ENCODE results near the gene ASIC4.

Gene ASIC4

DNA sequence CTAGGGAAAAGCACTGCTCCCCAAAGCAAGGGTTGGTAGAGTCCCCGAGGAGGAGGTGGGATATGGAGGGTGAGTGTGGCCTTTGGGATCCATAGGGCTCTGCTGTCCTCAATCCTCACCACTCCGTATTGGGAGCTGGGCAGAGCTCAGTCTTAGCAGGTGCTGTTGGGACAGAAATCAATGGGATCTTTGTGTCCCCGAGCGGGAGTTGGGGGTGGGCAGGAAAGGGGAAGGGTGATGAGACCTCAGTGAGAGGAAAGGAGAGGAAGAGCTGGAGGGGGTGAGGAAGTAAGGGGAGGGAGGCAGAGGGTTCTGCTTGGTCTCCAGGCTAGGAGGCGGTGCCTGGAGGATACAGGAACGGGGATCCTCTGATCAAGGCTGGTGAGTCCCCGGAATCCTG is 2.6 kb downstream of the ASIC4 start:
- DNase-seq, result no peak

DNA sequence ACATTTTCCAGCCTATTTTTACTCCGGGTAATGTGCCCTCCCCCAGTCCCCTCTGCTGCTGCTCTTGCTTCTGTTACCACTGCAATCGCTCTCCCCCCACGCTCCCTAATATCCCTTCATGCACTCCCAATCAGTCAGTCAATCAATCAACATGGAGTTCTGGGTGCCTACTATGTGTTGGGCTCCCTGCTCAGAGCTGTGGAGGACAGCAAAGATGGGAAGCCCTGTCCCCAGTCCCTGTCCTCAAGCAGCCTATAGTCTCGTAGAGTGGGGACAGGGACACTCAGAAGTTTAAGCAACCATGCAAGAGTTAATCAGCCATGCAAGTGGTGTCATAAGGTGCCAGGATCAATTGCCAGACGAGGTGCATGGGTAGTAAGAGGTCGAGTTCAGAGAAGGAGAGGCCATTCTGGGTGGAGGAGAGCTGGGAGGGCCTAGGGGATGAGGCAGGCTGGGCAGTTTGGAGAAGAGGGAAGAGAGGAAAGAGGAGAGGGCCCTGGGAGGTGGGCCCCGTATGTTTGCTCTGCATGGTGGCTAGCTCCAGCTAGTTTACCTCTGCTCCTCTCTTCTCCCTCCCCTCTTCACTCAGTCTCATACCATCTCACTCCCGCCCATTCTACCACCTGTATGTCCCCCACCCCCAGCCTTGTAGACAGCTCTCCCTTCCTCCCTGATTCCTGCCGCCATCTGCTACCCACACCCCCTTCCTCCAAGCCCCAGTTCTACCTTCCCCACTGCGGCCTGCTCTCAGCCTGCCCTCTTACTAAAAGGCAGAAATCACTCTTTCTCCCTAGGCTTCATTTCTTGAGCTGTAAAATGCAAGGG is 3.9 kb downstream of the ASIC4 start:
- no peak for DNase-seq

DNA sequence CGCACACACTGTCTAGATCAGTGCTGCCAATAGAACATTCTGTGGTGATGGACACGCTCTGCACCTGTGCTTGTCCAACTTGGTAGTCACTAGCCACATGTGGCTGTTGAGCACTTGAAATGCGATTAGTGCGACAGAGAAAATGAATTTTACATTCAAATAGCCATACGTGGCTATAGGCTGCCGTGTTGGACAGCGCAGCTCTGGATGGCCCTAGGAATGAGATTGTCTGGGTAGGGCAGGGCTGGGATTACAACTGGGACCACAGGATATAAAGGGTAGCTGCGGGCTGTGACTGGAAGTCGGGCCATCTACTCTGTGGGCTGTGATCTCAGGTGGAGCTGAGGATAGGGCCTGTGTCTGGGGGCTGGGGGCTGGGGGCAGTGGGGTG is 5.2 kb downstream of the ASIC4 start:
- DNase-seq, result no peak

DNA sequence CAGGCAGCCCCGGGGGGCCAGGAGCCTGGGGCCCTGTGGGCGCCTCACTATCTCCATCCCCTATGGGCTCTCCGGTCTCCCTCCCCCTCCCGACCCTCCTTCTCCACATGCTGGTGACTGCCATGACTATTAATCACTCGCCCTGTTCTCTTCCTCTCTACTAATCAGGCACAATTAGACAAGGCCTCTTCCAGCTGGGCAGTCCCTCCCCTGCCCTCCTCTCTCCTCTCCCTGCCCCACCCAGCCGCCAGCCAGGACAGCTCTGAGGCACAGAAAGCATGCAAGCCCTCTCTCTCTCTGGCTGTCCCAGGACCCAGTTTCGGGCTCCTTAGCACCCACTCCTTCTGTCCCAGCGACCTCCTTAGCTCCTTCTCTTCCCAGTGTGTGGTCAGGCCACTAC is 5.8 kb downstream of the ASIC4 start:
- DNase-seq, result no peak

DNA sequence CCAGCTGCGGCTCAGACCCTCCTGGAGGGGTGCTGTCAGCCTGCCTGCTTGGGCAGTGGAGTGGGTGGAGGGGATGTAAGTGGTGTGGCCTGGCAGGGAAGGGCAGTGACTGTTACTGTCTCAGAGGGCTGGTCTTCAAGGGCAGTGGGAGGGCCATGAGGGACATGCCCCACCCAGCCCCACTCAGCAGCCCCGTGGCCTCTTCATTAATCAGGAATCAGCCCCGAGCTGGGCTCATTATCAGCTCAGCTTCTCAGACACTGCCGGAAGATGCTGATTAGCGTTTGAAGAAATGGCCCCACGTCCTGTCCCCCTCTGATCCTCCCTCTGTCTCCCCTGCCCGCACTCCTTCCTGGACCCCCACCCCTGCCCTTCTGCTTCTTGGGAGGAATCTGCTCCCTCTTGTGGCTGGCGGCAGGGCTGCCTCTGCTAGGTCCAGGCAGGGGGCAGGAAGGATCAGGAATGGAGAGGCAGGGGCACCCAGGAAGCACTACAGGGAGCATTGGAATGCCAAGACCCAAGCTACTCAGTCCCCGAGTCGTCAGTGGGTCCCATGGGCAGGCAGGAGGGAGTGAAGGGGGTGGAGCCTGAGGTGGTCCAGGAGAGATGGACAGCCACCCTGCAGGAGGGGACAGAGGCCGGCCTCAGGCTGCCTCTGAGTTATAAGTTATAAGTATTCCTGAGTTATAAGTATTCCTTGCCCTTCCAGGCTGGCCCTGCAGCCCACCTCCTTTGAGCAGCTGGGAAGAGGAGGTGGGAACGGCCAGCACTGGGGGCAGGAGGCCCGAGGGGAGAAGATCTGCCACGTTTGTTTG is 7.0 kb downstream of the ASIC4 start:
- peak; percentile 52 for DNase-seq

DNA sequence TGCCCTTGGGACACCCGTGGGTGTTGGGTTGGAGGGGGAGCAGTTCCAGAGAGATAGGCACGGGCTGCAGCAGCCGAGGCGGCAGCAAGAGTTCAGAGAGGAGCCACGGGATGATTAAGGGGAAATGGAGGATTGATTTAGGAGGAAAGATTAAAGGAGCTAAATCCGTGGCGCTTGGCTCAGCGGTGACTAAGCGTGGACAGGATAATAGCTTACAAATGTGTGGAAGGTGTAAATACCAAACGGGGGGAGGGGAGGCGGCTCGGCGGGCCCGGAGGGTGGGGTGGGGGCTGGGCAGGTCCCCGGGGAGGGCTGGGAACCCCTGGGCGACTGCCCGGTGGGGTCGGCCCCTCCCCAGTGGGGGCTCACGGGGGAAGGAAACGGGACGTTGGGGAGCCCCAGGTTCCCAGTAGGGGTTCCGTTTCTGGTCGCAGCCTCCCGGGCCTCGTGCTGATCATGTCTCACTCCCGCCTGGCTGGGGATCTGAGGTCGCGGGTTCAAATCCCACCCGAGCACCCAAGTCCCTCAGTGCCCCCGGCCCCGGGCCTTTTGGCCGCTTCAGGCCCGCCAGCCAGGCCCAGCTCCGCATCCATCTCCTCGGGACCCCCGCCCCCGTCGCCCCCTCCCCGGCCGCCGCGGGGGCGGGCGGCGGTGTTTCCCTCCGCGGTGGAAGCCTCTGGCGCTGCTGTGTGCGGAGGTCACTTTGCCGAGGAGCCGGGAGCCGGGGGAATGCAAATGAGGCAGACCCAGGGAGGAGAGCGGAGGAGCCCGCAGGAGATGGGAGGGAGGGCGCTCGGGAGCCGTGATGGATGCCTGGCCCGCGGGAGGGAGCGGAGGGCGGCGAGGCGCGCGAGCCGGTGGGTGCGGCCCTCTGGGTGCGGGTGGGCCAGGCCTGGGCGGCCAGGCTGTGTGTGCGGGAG is 8.1 kb downstream of the ASIC4 start:
- DNase-seq, result peak; percentile 94

DNA sequence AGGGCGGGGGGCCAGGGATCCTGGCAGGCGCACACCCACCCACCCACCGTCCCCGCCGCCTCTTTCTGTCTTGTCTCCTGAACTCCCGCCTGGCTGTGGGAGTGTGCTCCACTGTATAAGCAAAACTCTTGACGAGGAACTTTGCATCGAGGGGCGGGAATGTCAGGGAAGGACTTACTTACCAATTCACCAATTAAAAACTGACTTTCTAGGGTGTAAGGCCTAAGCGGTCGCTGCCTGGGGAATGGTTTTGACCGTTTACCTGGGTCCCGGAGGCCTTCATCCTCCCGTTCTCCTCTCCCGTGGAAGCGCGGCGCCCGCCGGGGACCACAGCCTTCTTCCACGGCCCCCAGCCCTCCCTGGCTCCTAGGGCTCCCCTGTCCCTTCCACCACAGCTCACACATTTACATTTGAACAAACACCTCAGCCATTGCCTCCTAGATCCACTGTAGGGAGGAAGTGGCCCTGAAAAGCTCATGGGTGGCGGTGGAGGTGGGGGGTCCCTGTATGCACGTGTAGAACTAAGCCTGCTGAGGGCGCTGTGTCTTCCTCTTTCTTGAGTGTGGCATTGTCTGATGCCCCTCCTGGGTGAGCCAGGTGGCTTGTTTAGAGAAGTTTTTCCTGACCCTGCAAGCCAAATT is 8.9 kb downstream of the ASIC4 start:
- no peak for DNase-seq

DNA sequence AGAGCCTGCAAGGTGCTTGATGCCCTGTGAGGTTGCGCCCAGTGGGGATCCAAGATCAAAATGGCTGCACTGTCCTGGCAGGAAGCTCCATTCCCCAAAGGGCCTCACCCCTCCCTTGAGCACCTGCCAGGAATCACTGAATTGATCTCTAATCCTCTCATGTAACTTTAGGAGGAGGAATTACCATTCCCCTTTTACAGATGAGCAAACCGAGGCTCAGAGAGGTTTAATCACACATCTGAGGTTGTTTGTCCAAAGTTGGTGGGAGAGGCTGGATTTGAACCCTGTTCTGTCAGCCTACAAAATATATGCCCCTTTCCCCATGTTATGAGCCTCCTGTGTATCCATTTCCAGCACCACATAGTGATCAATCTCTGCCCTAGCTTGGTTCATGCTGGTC is 10.5 kb downstream of the ASIC4 start:
- no peak for DNase-seq

DNA sequence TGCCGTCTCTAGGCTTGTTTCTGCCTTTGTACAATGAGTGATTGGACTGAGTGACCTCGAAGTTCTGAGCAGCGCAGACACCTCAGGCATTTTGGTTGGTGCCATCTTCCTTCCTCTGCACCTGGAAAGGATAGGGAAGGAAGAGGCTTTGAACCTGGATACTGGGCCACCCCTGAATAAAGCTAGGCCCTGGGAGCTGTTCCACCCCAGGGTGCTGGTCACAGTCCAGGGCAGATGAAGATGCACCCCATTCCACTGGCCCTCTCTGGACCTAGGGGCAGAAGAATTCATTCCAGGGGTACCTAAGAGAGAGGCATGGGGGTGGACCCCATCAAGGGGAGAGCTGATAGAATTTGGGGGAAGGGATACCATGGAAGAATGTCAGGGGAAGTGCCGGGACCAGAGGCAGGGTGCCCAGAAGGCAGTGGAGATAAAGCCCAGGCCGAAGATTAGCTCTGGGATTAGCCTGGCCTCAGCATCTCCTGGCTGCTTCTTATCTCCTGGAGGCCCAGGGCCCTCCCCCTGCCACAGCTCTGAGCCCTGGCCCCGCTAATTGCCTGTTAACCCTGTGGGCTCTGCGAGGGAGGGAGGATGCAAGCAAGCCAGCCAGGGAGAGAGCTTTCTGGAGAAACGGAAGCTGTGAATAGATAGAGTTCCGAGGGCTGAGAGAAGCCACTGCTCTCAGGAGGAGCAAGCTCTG is 11.4 kb downstream of the ASIC4 start:
- no peak for DNase-seq

DNA sequence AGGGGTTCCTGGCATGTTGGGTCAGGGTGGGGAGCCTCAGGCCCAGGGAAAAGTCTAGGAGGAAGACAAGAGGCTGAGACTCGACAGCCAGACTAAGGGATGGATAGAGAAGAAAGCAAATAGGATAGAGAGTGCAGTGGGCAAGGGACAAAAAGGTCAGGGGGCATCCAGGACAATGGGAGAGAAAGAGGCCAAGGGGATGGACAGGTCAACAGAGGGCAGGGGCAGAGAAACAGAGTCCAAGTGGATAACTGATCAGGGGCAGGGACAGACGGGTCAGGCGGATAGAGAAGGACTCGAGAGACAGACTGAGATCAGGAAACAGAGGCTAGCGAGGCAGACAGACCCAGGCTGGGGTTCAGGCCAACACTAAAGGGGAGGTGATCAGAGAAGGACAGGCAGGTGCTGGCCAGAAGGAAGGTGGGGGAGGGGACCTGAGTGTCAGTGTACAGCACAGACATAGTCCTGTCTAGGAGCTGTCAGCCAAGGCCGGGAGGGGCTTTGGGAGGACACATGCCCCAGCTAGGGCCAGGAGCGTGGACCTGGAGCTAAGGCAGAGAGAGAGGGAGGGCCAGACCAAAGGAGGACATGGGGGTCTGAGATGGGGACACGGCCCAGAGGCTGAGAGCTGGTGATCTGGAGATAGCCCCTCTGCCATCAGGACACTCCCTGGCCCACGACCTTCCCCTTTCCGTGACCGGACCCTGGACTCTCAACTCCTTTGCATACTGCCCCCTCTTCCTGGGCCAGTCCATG is 12.2 kb downstream of the ASIC4 start:
- DNase-seq, result no peak

DNA sequence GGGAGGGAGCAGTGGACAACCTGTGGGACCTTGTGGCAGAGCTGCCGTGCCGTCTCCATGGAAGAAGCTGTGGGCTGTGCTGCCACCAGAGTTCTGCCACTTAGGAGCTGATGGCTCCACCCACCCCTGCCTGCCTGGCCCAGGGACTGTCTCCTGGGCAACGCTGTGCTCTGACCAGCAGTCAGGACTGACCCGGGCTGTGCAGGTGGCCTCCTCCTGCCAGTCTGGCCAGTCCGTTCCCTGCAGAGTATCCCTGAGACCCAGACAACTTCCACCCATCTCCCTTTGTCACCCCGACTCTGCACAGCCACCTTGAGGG is 12.8 kb downstream of the ASIC4 start:
- no peak for DNase-seq

DNA sequence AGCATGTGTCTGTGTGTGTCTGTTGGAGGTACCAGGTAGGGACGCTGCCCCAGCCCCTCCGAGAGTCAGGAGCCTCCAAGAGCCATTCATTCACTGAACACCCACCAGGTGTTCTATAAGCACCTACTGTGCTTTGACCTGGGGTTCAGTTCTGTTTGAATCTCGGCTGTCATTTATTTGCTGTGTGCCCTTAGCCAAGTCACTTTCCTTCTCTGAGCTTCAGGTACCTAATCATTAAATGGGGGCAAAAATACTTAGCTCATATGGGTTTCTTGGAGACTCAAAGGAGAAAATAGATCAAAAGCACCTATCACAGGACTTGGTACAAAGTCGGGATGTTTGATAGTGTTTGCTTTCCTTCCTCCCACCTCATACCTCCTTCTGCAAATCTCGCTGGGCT is 13.2 kb downstream of the ASIC4 start:
- no peak for DNase-seq

DNA sequence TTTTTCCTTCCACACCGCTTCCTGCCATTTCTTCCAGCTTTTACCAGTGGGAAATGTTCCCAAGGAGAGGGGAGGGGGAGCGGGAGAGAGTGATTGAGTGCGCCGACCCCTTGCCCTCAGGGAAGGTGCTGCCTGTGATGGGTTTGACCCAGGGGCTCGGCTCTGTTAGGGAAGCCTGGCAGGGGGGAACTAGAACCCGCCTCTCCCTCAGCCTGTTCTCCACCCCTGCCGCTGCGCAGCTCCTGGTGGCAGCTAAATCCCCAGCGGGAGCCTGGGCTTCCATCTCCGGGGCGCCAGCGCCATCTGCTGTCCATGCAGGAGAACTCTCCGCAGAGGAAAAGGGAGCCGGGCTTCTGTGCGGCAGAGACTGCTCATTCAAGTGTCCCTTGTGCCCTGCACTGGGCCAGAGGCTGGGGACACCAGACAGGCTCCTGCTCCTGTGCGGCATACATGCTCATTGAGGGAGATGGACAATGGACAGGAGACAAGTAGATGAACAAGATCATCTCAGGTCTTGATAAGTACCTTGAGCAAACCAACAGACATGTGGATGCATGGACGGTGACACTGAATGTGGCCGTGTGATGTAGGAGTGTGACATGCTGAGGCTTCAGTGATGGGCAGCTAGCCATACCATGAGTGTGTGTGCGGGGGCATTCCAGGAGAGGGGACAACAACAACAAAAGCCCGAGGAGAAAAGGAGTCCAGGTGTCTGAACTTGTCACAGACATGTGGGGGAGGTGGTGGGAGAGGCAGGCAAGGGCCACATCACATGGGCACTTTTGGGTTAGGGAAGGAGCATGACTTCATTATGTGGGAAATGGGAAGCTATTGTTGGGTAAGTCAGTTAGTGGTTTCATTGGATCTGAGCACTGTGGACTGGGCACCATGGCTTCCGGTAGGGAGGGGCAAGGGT is 16.0 kb downstream of the ASIC4 start:
- peak; percentile 81 for DNase-seq

DNA sequence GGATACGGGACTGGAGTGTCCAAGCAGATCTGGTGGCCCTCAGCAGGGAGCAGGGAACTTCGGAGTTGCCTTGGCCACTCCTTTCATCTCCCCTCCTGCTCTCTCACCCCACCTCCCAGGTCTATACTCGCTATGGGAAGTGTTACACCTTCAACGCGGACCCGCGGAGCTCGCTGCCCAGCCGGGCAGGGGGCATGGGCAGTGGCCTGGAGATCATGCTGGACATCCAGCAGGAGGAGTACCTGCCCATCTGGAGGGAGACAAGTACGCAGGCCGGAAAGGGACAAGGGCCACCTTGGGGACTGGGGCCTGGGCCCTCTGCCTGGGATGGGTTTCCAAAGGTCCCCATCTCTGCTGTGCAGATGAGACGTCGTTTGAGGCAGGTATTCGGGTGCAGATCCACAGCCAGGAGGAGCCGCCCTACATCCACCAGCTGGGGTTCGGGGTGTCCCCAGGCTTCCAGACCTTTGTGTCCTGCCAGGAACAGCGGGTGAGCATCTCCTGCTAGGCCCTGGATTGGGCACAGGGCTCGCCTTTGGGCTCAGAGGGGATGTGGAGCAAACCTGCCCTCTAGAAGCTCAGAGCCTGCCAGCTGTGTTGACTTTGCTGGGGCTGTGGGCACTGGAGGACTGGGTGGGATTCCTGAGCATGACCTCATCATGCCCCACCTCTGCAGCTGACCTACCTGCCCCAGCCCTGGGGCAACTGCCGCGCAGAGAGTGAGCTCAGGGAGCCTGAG is 17.5 kb downstream of the ASIC4 start:
- DNase-seq, result no peak

DNA sequence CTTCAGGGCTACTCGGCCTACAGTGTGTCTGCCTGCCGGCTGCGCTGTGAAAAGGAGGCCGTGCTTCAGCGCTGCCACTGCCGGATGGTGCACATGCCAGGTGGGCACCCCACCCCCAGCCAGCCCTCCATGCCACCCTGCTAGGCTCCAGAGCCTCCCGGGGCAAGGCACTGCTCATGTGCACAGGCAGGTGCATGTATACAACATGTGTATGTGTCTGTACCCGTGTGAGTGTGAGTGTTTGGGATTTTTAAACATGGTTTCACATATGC is 18.0 kb downstream of the ASIC4 start:
- no peak for DNase-seq

DNA sequence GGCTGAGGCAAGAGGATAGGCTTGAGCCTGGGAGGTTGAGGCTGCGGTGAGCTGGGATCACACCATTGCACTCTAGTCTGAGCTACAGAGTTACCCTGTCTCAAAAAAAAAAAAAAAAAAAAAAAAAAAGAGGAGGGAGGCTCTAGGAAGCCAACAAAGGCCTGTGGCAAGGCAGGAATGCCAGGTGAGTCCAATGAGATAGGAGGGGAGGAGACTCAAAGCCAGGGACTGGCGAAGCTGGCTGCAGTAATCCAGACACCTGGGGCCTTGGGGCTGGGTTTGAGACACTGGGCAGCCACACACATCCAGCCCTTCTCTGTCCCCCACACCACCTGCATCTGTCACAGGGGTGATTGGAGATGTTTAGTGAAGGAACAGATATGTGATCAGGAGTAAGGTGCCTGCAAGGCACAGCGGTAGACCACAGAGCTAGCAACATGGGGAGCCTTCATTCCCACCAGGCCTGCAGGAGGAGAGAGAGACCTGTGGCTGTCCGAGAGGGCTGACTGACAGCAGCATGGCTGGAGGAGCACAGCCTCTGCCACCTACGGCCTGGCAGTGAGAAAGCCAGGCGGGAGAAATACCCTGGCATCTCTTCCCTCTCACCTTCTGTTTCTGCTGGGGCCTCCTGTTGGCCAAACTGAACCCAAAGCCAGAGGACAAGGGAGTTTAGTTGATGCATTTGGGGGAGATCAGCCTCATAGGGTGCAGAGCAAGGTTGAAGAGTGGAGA is 19.8 kb downstream of the ASIC4 start:
- no peak for DNase-seq

DNA sequence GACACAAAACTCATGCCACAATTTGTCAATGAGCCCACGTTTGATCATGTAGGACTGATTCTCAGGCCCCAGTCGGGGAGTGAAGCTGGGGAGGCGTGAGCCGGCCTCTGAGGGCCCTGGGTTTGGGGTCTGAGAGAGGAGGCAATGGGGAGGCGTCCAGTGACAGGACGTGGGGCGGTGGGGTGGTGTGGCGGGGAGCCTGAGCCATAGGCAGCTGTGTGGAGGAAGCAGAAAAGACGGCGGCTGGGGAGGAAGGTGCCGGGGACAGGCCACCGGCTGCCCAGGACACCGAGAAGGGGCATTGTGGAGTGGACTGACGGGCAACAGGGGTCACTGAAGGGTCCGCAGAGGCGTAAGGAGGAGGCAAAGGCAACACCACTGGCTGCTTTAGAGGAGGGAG is 22.1 kb downstream of the ASIC4 start:
- no peak for DNase-seq

DNA sequence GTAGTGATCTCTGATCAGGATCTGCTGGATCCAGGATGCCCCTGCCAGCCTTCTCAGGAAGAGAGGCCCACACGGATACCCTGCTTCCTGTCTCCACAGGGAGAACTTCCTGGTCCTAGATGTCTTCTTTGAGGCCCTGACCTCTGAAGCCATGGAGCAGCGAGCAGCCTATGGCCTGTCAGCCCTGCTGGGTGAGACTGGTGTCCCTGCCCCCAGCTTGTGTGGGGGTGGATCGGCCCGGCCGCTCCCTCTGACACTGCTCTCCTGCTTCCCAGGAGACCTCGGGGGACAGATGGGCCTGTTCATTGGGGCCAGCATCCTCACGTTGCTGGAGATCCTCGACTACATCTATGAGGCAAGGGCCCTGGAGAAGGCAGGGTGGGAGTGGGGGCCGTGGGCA is 22.7 kb downstream of the ASIC4 start:
- DNase-seq, result no peak
